K562 (cell line): Measurements from ENCODE around the gene E2F1. TPM values are rescaled to one million over a fixed set of nuclear protein-coding genes. Genes with fewer than 3 reads are reported as not detected.

Experiments used
- CAMTA2 ChIP-seq: fragments of 250-450 bp; sonication (Bioruptor Pico); conservative IDR thresholded peaks from 2 replicates; pipeline ENCODE4 v1.5.1; 2022
- EP400 ChIP-seq: fragments of 450-650 bp; IDR thresholded peaks from 2 replicates; pipeline ENCODE4 v1.6.1; 2017; ENCODE audit warnings: antibody characterized with exemption, mild to moderate bottlenecking, moderate library complexity
- ESRRB ChIP-seq: fragments of 250-450 bp; sonication (Bioruptor Pico); IDR thresholded peaks from 2 replicates; pipeline ENCODE4 v1.5.0; 2020; ENCODE audit warnings: mild to moderate bottlenecking, moderate library complexity, borderline replicate concordance
- ETS1 ChIP-seq: conservative IDR thresholded peaks from 2 replicates; pipeline ENCODE4 v1.6.1; 2011; ENCODE audit warnings: low read depth, mild to moderate bottlenecking, low read length; ENCODE audit not compliant: control insufficient read depth
- GABPA ChIP-seq: fragments of 200-800 bp; sonication (Bioruptor generic); conservative IDR thresholded peaks from 2 replicates; pipeline ENCODE4 v1.6.1; 2016; ENCODE audit warnings: low read depth, missing genetic modification characterization, missing compliant biosample characterization
- GTF2E2 ChIP-seq: fragments of 200-800 bp; sonication (Bioruptor generic); IDR thresholded peaks from 2 replicates; pipeline ENCODE4 v1.6.1; 2016; ENCODE audit warnings: missing genetic modification characterization, missing compliant biosample characterization
- MCM3 ChIP-seq: fragments of 450-650 bp; IDR thresholded peaks from 2 replicates; pipeline ENCODE4 v1.6.1; 2016
- NBN ChIP-seq: fragments of 450-650 bp; IDR thresholded peaks from 2 replicates; pipeline ENCODE4 v1.6.1; 2016; ENCODE audit warnings: low read depth, mild to moderate bottlenecking
- NONO ChIP-seq, 2 experiments: fragments of 200-400 bp in 1 of 2; fragments of 450-650 bp in 1 of 2; formaldehyde crosslinking in 1 of 2; IDR thresholded peaks; 2 replicates each; pipeline ENCODE4 v1.6.1; 2017; ENCODE audit warnings: low read depth in 2 of 2, mild to moderate bottlenecking in 2 of 2, moderate library complexity in 2 of 2, low read length in 1 of 2
- NR4A1 ChIP-seq, 2 experiments: fragments of 250-450 bp in 1 of 2; fragments of 450-650 bp in 1 of 2; sonication (Bioruptor Pico) in 1 of 2; IDR thresholded peaks; 2 replicates each; pipeline versions ENCODE4 v1.4.0 to v1.6.1; 2016 to 2020; ENCODE audit warnings: mild to moderate bottlenecking in 2 of 2, missing compliant biosample characterization in 1 of 2, missing genetic modification characterization in 1 of 2, moderate library complexity in 1 of 2
- NRF1 ChIP-seq, 2 experiments: fragments of 450-650 bp; IDR thresholded peaks in 1 of 2; conservative IDR thresholded peaks in 1 of 2; 2 replicates each; pipeline ENCODE4 v1.6.1; 2014; ENCODE audit warnings: mild to moderate bottlenecking in 2 of 2
- POLR2A ChIP-seq: fragments of 450-650 bp; conservative IDR thresholded peaks from 2 replicates; pipeline ENCODE4 v1.6.1; 2016
- SIN3A ChIP-seq, 2 experiments: fragments of 150-350 bp in 1 of 2; IDR thresholded peaks; 2 replicates each; pipeline ENCODE4 v1.6.1; 2011 to 2016; ENCODE audit warnings: borderline replicate concordance in 2 of 2, low read depth in 2 of 2, low read length in 2 of 2, mild to moderate bottlenecking in 2 of 2, moderate library complexity in 2 of 2; ENCODE audit not compliant: control insufficient read depth in 1 of 2
- TBP ChIP-seq: optimal IDR thresholded peaks from 2 replicates; pipeline ENCODE3; 2011; ENCODE audit warnings: low read depth, low read length, improper control_type of control experiment
- U2AF1 ChIP-seq: fragments of 200-400 bp; formaldehyde crosslinking; optimal IDR thresholded peaks from 2 replicates; pipeline ENCODE3; 2017; ENCODE audit warnings: mild to moderate bottlenecking, low read depth, low read length, moderate library complexity
- ZNF174 ChIP-seq: fragments of 250-450 bp; sonication (Bioruptor Pico); IDR thresholded peaks from 2 replicates; pipeline ENCODE4 v1.4.0; 2020; ENCODE audit warnings: mild to moderate bottlenecking
- polyA plus RNA-seq, 8 experiments: library from polyadenylated mRNA; depleted of rRNA in 4 of 8; stranded (reverse) in 5 of 8; unstranded in 3 of 8; fragments of >200 nt; fragmentation: Nextera tagmentation in 2 of 8; fragmentation: Illumina TruSeq in 1 of 8; extraction: Ambion mirVana in 2 of 8; extraction: Trizol in 1 of 8; gene quantifications; 2 replicates each; pipeline versions ENCODE4 v1.2.1 to v1.2.3, GENCODE V29; 2011 to 2014; ENCODE audit warnings: inconsistent platforms in 1 of 8, missing spikeins in 1 of 8
- total RNA-seq, 7 experiments: library from RNA; depleted of rRNA in 6 of 7; stranded (reverse); fragments of >200 nt in 6 of 7; fragmentation: Illumina TruSeq in 2 of 7; extraction: Trizol in 2 of 7; gene quantifications; 2 replicates each; pipeline versions ENCODE4 v1.2.1 to v1.2.3, GENCODE V29; 2011 to 2021; ENCODE audit warnings: low replicate concordance in 1 of 7
- TF ChIP-seq, protein P1 (sequence below): fragments of 250-450 bp; sonication (Bioruptor Pico); IDR thresholded peaks from 2 replicates; pipeline ENCODE4 v1.9.0; 2021; ENCODE audit warnings: mild to moderate bottlenecking, inconsistent platforms
- TF ChIP-seq, protein P2 (sequence below): sonication (generic); formaldehyde crosslinking; IDR thresholded peaks from 2 replicates; pipeline ENCODE4 v1.8.1; 2023; ENCODE audit warnings: mild to moderate bottlenecking, missing genetic modification reagents
- TF ChIP-seq, protein P3 (sequence below): fragments of 450-650 bp; IDR thresholded peaks from 2 replicates; pipeline ENCODE4 v1.6.1; 2017; ENCODE audit warnings: mild to moderate bottlenecking, moderate library complexity

The E2F1 gene
- total and polyA plus RNA-seq, 9 of the 15 experiments (the other 6 are each of a cell fraction or from before 2014, with no cell fraction given), result 0.14 to 30.6 (median 13.1) TPM

- TF ChIP-seq, protein P1, sequence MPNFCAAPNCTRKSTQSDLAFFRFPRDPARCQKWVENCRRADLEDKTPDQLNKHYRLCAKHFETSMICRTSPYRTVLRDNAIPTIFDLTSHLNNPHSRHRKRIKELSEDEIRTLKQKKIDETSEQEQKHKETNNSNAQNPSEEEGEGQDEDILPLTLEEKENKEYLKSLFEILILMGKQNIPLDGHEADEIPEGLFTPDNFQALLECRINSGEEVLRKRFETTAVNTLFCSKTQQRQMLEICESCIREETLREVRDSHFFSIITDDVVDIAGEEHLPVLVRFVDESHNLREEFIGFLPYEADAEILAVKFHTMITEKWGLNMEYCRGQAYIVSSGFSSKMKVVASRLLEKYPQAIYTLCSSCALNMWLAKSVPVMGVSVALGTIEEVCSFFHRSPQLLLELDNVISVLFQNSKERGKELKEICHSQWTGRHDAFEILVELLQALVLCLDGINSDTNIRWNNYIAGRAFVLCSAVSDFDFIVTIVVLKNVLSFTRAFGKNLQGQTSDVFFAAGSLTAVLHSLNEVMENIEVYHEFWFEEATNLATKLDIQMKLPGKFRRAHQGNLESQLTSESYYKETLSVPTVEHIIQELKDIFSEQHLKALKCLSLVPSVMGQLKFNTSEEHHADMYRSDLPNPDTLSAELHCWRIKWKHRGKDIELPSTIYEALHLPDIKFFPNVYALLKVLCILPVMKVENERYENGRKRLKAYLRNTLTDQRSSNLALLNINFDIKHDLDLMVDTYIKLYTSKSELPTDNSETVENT (CRISPR knock-in tag), result no peak
- TF ChIP-seq GTF2E2 (tag) (no peak), CAMTA2 (CRISPR knock-in tag) (peak; percentile 86; the same call in 1 of the 2 replicates), POLR2A (peak; percentile 83), ZNF174 (no peak), NR4A1 (CRISPR knock-in tag; IDR thresholded peaks at IDR 0.05) (0 out of 2 replicates have a peak, but pooled peaks have one; percentile 19), NR4A1 (tag; IDR thresholded peaks at IDR 0.05) (no peak), ESRRB (0 out of 2 replicates have a peak, but pooled peaks have one; percentile 54), EP400 (no peak; the same call in 1 of the 2 replicates), MCM3 (no peak), SIN3A (IDR thresholded peaks at IDR 0.05; ENCODE audit: borderline replicate concordance in 2 of 2, control insufficient read depth in 1 of 2, low read depth in 2 of 2, low read length in 2 of 2) (peak in 1 of 2 experiments; percentile 43; a peak in 1 of 4 replicates), TBP (peak; percentile 52), U2AF1 (peak; percentile 75), NBN (no peak), NONO (IDR thresholded peaks at IDR 0.05; ENCODE audit: low read depth in 2 of 2, low read length in 1 of 2) (peak; percentile 43 to 91; a peak in 3 of 4 replicates), ETS1 (peak; percentile 72), NRF1 (conservative IDR thresholded peaks at IDR 0.05 in 1 of 2, IDR thresholded peaks at IDR 0.05 in 1 of 2) (peak; percentile 67 to 70), GABPA (tag) (peak; percentile 96)
- TF ChIP-seq, protein P2, sequence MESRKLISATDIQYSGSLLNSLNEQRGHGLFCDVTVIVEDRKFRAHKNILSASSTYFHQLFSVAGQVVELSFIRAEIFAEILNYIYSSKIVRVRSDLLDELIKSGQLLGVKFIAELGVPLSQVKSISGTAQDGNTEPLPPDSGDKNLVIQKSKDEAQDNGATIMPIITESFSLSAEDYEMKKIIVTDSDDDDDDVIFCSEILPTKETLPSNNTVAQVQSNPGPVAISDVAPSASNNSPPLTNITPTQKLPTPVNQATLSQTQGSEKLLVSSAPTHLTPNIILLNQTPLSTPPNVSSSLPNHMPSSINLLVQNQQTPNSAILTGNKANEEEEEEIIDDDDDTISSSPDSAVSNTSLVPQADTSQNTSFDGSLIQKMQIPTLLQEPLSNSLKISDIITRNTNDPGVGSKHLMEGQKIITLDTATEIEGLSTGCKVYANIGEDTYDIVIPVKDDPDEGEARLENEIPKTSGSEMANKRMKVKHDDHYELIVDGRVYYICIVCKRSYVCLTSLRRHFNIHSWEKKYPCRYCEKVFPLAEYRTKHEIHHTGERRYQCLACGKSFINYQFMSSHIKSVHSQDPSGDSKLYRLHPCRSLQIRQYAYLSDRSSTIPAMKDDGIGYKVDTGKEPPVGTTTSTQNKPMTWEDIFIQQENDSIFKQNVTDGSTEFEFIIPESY (CRISPR knock-in tag), result peak; percentile 69
- TF ChIP-seq, protein P3, sequence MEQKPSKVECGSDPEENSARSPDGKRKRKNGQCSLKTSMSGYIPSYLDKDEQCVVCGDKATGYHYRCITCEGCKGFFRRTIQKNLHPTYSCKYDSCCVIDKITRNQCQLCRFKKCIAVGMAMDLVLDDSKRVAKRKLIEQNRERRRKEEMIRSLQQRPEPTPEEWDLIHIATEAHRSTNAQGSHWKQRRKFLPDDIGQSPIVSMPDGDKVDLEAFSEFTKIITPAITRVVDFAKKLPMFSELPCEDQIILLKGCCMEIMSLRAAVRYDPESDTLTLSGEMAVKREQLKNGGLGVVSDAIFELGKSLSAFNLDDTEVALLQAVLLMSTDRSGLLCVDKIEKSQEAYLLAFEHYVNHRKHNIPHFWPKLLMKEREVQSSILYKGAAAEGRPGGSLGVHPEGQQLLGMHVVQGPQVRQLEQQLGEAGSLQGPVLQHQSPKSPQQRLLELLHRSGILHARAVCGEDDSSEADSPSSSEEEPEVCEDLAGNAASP, result no peak
Measured at GRCh38 chr20:33663161-33664084, 22.8 kb downstream of the E2F1 start (continued).
